Activated CD4-positive, alpha-beta T cell treated with anti-CD3 and anti-CD28 coated beads for 36 hours (primary cell): ENCODE measurements around the gene SEL1L3. TPM values are rescaled to one million over a fixed set of nuclear protein-coding genes. Genes with fewer than 3 reads are reported as not detected.

Source experiments
- ATAC-seq: fragments of 200-7000 bp; cut with Tn5 transposase; one replicate; pipeline ENCODE4 v1.10.0; 2021; ENCODE audit warnings: mild to moderate bottlenecking, moderate library complexity
- CTCF ChIA-PET: fragments of 350-600 bp; sonication (Branson Sonifier 250); formaldehyde crosslinking; loops from one replicate; lab custom pipeline; 2021; ENCODE audit warnings: antibody characterized with exemption; lab: Charles Lee
- POLR2A ChIA-PET: fragments of 350-600 bp; sonication (Branson Sonifier 250); formaldehyde crosslinking; loops from one replicate; lab custom pipeline; 2021; ENCODE audit warnings: antibody characterized with exemption, inconsistent platforms; lab: Charles Lee
- DNase-seq: peaks from one replicate; pipeline ENCODE4 v3.0.0-alpha.2; 2020
- H3K27ac Mint-ChIP-seq: one replicate; pipeline ENCODE4 v1.8.0; 2021; ENCODE audit warnings: mixed read lengths
- H3K27me3 Mint-ChIP-seq: one replicate; pipeline ENCODE4 v1.8.0; 2021; ENCODE audit warnings: mixed read lengths
- H3K36me3 Mint-ChIP-seq: one replicate; pipeline ENCODE4 v1.8.0; 2021; ENCODE audit warnings: low read depth, mixed read lengths
- H3K4me1 Mint-ChIP-seq: one replicate; pipeline ENCODE4 v1.8.0; 2021; ENCODE audit warnings: mixed read lengths
- H3K4me3 Mint-ChIP-seq: one replicate; pipeline ENCODE4 v1.8.0; 2021; ENCODE audit warnings: mild to moderate bottlenecking, moderate library complexity, mixed read lengths
- H3K9me3 Mint-ChIP-seq: one replicate; pipeline ENCODE4 v1.8.0; 2021; ENCODE audit warnings: low read depth, mixed read lengths
- intact Hi-C, 2 experiments: fragments of 100-400 bp; cut with DNase I in 1 of 2; cut with micrococcal nuclease in 1 of 2; formaldehyde crosslinking; loops; one replicate each; pipeline versions ENCODE4 v1.14.2 to v1.15.1; 2022 to 2024; cut with DNase I, micrococcal nuclease
- total RNA-seq, 2 experiments: library from RNA; stranded (reverse); gene quantifications; one replicate each; pipeline ENCODE4 v1.2.3, GENCODE V29; 2021

Gene SEL1L3
- total RNA-seq, 2 experiments from 2014 or later: 31.9 to 34.8 TPM

- ChIA-PET POLR2A (no interaction called here), CTCF (no interaction called here)
- no peaks in the 10 kb centered on the region for H3K9me3 Mint-ChIP-seq
- H3K27ac Mint-ChIP-seq: no peak overlapping the region
- ATAC-seq (no peak), DNase-seq (no peak)
- H3K4me1 Mint-ChIP-seq: no peaks in the 10 kb centered on the region
- intact Hi-C loops: no loop called here
- peaks cover 20% of the 10 kb centered on the region for H3K36me3 Mint-ChIP-seq
- H3K27me3 Mint-ChIP-seq: no peaks in the 10 kb centered on the region
- no peak overlapping the region for H3K4me3 Mint-ChIP-seq
Observed at GRCh38 chr4:25830548-25830947, 32.2 kb downstream of the SEL1L3 start.

GRCh38 chr4:25827897-25828296, 34.9 kb downstream of the SEL1L3 start:
- Mint-ChIP-seq H3K27me3 (no peaks in the 10 kb centered on the region), H3K27ac (no peak overlapping the region), H3K4me1 (no peaks in the 10 kb centered on the region), H3K36me3 (peaks cover 18% of the 10 kb centered on the region), H3K9me3 (no peaks in the 10 kb centered on the region), H3K4me3 (no peak overlapping the region)
- POLR2A ChIA-PET: no interaction called here
- CTCF ChIA-PET: interaction anchor here (0.5 to 1.0 kb wide), 3 partner anchors 9 to 652 kb away, joined by 3 to 5 read pairs (median 3); no protein-coding TSS in a partner anchor
- intact Hi-C loops: no loop called here
- ATAC-seq (no peak), DNase-seq (no peak)

- ChIA-PET POLR2A (no interaction called here), CTCF (interaction anchor here (0.5 to 1.0 kb wide), 2 partner anchors 8 to 497 kb away, joined by 3 read pairs; no protein-coding TSS in a partner anchor)
- Mint-ChIP-seq H3K27me3 (no peaks in the 10 kb centered on the region), H3K4me3 (no peak overlapping the region), H3K36me3 (peaks cover 17% of the 10 kb centered on the region), H3K9me3 (no peaks in the 10 kb centered on the region), H3K4me1 (no peaks in the 10 kb centered on the region), H3K27ac (no peak overlapping the region)
- no peak for DNase-seq
- intact Hi-C loops: no loop called here
- ATAC-seq: no peak
Observed at GRCh38 chr4:25827373-25827772, 35.4 kb downstream of the SEL1L3 start.

- ChIA-PET POLR2A (no interaction called here), CTCF (no interaction called here)
- no peak for ATAC-seq
- H3K36me3 Mint-ChIP-seq: peaks cover 20% of the 10 kb centered on the region
- H3K4me1 Mint-ChIP-seq: no peaks in the 10 kb centered on the region
- intact Hi-C loops: no loop called here
- DNase-seq: no peak
- H3K27me3 Mint-ChIP-seq: no peaks in the 10 kb centered on the region
- no peak overlapping the region for H3K4me3 Mint-ChIP-seq
- H3K27ac Mint-ChIP-seq: no peak overlapping the region
- H3K9me3 Mint-ChIP-seq: no peaks in the 10 kb centered on the region
Observed at GRCh38 chr4:25826074-25826752, 36.6 kb downstream of the SEL1L3 start.

- Mint-ChIP-seq H3K4me3 (no peak overlapping the region), H3K36me3 (peaks cover 23% of the 10 kb centered on the region), H3K4me1 (peaks cover 3% of the 10 kb centered on the region), H3K27me3 (no peaks in the 10 kb centered on the region), H3K9me3 (no peaks in the 10 kb centered on the region), H3K27ac (no peak overlapping the region)
- DNase-seq (no peak), ATAC-seq (no peak)
- POLR2A ChIA-PET: no interaction called here
- intact Hi-C loops: no loop called here
- CTCF ChIA-PET: interaction anchor here (0.7 kb wide), 1 partner anchor 43 kb away, joined by 3 read pairs; no protein-coding TSS in a partner anchor
Observed at GRCh38 chr4:25823632-25824031, 39.2 kb downstream of the SEL1L3 start.

- ChIA-PET POLR2A (interaction anchor here (0.6 kb wide), 1 partner anchor 38 kb away, joined by 3 read pairs; no protein-coding TSS in a partner anchor), CTCF (interaction anchor here (1.2 kb wide), 1 partner anchor 15 kb away, joined by 3 read pairs; no protein-coding TSS in a partner anchor)
- H3K4me3 Mint-ChIP-seq: no peak overlapping the region
- H3K27me3 Mint-ChIP-seq: no peaks in the 10 kb centered on the region
- no peak for DNase-seq
- intact Hi-C loops: no loop called here
- peaks cover 3% of the 10 kb centered on the region for H3K4me1 Mint-ChIP-seq
- peaks cover 24% of the 10 kb centered on the region for H3K36me3 Mint-ChIP-seq
- H3K9me3 Mint-ChIP-seq: no peaks in the 10 kb centered on the region
- no peak for ATAC-seq
- no peak overlapping the region for H3K27ac Mint-ChIP-seq
Observed at GRCh38 chr4:25821899-25822298, 40.9 kb downstream of the SEL1L3 start.

GRCh38 chr4:25821267-25821666, 41.5 kb downstream of the SEL1L3 start:
- ChIA-PET CTCF (interaction anchor here (1.2 kb wide), 1 partner anchor 16 kb away, joined by 3 read pairs; no protein-coding TSS in a partner anchor), POLR2A (interaction anchor here (0.6 kb wide), 1 partner anchor 38 kb away, joined by 3 read pairs; no protein-coding TSS in a partner anchor)
- no peak for ATAC-seq
- H3K27me3 Mint-ChIP-seq: no peaks in the 10 kb centered on the region
- no peak overlapping the region for H3K27ac Mint-ChIP-seq
- no peaks in the 10 kb centered on the region for H3K9me3 Mint-ChIP-seq
- peaks cover 3% of the 10 kb centered on the region for H3K4me1 Mint-ChIP-seq
- peaks cover 24% of the 10 kb centered on the region for H3K36me3 Mint-ChIP-seq
- intact Hi-C loops: no loop called here
- no peak overlapping the region for H3K4me3 Mint-ChIP-seq
- DNase-seq: no peak

GRCh38 chr4:25818876-25819275, 43.9 kb downstream of the SEL1L3 start:
- Mint-ChIP-seq H3K27me3 (no peaks in the 10 kb centered on the region), H3K4me1 (peaks cover 3% of the 10 kb centered on the region), H3K36me3 (peaks cover 27% of the 10 kb centered on the region), H3K4me3 (no peak overlapping the region), H3K27ac (no peak overlapping the region), H3K9me3 (no peaks in the 10 kb centered on the region)
- ChIA-PET POLR2A (no interaction called here), CTCF (interaction anchor here (0.5 to 0.9 kb wide), 2 partner anchors 9 to 39 kb away, joined by 3 read pairs; no protein-coding TSS in a partner anchor)
- DNase-seq: no peak
- intact Hi-C loops: no loop called here
- ATAC-seq: no peak

GRCh38 chr4:25818371-25818871, 44.4 kb downstream of the SEL1L3 start:
- ATAC-seq: peak; percentile 39
- Mint-ChIP-seq H3K4me3 (no peak overlapping the region), H3K36me3 (peaks cover 26% of the 10 kb centered on the region), H3K27me3 (no peaks in the 10 kb centered on the region), H3K9me3 (no peaks in the 10 kb centered on the region), H3K27ac (no peak overlapping the region), H3K4me1 (peaks cover 3% of the 10 kb centered on the region)
- ChIA-PET POLR2A (no interaction called here), CTCF (interaction anchor here (0.5 to 0.9 kb wide), 2 partner anchors 9 to 40 kb away, joined by 3 read pairs; no protein-coding TSS in a partner anchor)
- DNase-seq: no peak
- intact Hi-C loops: no loop called here

- H3K27ac Mint-ChIP-seq: no peak overlapping the region
- ChIA-PET CTCF (no interaction called here), POLR2A (interaction anchor here (0.6 kb wide), 1 partner anchor 102 kb away, joined by 6 read pairs; no protein-coding TSS in a partner anchor)
- DNase-seq: no peak
- H3K9me3 Mint-ChIP-seq: no peaks in the 10 kb centered on the region
- peaks cover 3% of the 10 kb centered on the region for H3K4me1 Mint-ChIP-seq
- intact Hi-C loops: no loop called here
- no peaks in the 10 kb centered on the region for H3K27me3 Mint-ChIP-seq
- peaks cover 26% of the 10 kb centered on the region for H3K36me3 Mint-ChIP-seq
- no peak overlapping the region for H3K4me3 Mint-ChIP-seq
- ATAC-seq: no peak
Observed at GRCh38 chr4:25817059-25817681, 45.6 kb downstream of the SEL1L3 start.

GRCh38 chr4:25816591-25817058, 46.2 kb downstream of the SEL1L3 start:
- Mint-ChIP-seq H3K9me3 (no peaks in the 10 kb centered on the region), H3K27ac (no peak overlapping the region), H3K4me1 (peaks cover 3% of the 10 kb centered on the region), H3K36me3 (peaks cover 24% of the 10 kb centered on the region), H3K27me3 (no peaks in the 10 kb centered on the region), H3K4me3 (no peak overlapping the region)
- intact Hi-C loops: no loop called here
- CTCF ChIA-PET: no interaction called here
- no peak for DNase-seq
- ATAC-seq: no peak
- POLR2A ChIA-PET: no interaction called here
